ENCODE results near the gene MAPK12. TPM values are rescaled to one million over a fixed set of nuclear protein-coding genes. Genes with fewer than 3 reads are reported as not detected.
A peak's percentile ranks its signal among the peaks of the same experiment; 100 is the strongest.

Gene MAPK12
- total RNA-seq, 1 experiment from 2014 or later = 86.7 TPM

GRCh38 chr22:50280022-50280707 lies 18.7 kb upstream of the MAPK12 start:
- peaks cover 4 to 11% of the 10 kb centered on the region in 2 experiments; a peak in 2 of 4 replicates for H3K9me3 ChIP-seq (ENCODE audit: control insufficient read depth in 1 of 2, insufficient read depth in 1 of 2, low read depth in 1 of 2, low read length in 2 of 2)
- intact Hi-C loops (cut with micrococcal nuclease) = no loop called here
- H2AFZ ChIP-seq (ENCODE audit: low read depth, low read length, poor library complexity, severe bottlenecking) = no peak overlapping the region
- no peaks in the 10 kb centered on the region for H4K20me1 ChIP-seq (ENCODE audit: insufficient read depth)
- peak overlapping the region; percentile 30; the same call in 1 of the 2 replicates for H3K27ac ChIP-seq (ENCODE audit: low read depth, low read length)
- ATAC-seq = no peak
- no peak overlapping the region for H3K9ac ChIP-seq (ENCODE audit: low read length)
- ChIA-PET RAD21 (ENCODE audit: low non-redundant PET in 1 of 2, low total read pairs in 2 of 2, uncharacterized antibody in 2 of 2, unreplicated experiment in 2 of 2) (interaction anchor here in 1 of 2 experiments (0.6 kb wide), 1 partner anchor 30 kb away, joined by 3 read pairs; no protein-coding TSS in a partner anchor), POLR2A (no interaction called here), CTCF (no interaction called here)
- H3K79me2 ChIP-seq (ENCODE audit: insufficient read depth, low read length) = peaks cover 14% of the 10 kb centered on the region; the same call in 1 of the 2 replicates
- no peaks in the 10 kb centered on the region for H3K9me2 ChIP-seq (ENCODE audit: insufficient read depth)
- BruUV-seq (replicated peaks) = no TSS peak
- TF ChIP-seq JUND (IDR thresholded peaks at IDR 0.05) = no peak
- TF ChIP-seq EGR1 (IDR thresholded peaks at IDR 0.05; ENCODE audit: low read depth) = no peak
- no peak for TF ChIP-seq SP1 (IDR thresholded peaks at IDR 0.05; ENCODE audit: low read depth)
- TF ChIP-seq SIN3A (IDR thresholded peaks at IDR 0.05; ENCODE audit: low read depth) = no peak
- TF ChIP-seq SRF (IDR thresholded peaks at IDR 0.05; ENCODE audit: low read depth) = no peak
- TF ChIP-seq FOSL1 (IDR thresholded peaks at IDR 0.05; ENCODE audit: low read depth) = no peak
- no peak for TF ChIP-seq REST (IDR thresholded peaks at IDR 0.05; ENCODE audit: low read depth)
- no peak for TF ChIP-seq ELF1 (IDR thresholded peaks at IDR 0.05; ENCODE audit: borderline replicate concordance, low read depth)
- no peak for TF ChIP-seq CBX3 (IDR thresholded peaks at IDR 0.05; ENCODE audit: low read depth)
- TF ChIP-seq EZH2phosphoT487 (IDR thresholded peaks at IDR 0.05; ENCODE audit: borderline replicate concordance) = no peak
- TF ChIP-seq ATF3 (IDR thresholded peaks at IDR 0.05) = no peak
- no peak for TF ChIP-seq ZNF274 (IDR thresholded peaks at IDR 0.05; ENCODE audit: low read depth, low read length)
- no peak for TF ChIP-seq CTCF (IDR thresholded peaks at IDR 0.05 in 2 of 3, conservative IDR thresholded peaks at IDR 0.05 in 1 of 3; ENCODE audit: borderline replicate concordance in 1 of 3, insufficient read depth in 1 of 3, low read depth in 2 of 3, low read length in 2 of 3)
- TF ChIP-seq MAX (IDR thresholded peaks at IDR 0.05) = no peak
- no peak for TF ChIP-seq ZFX (IDR thresholded peaks at IDR 0.05)
- TF ChIP-seq TCF7L2 (IDR thresholded peaks at IDR 0.05; ENCODE audit: borderline replicate concordance, extremely low read depth, insufficient read depth, insufficient read length) = no peak
- TF ChIP-seq EZH2 (IDR thresholded peaks at IDR 0.05) = no peak
- TF ChIP-seq POLR2AphosphoS5 (IDR thresholded peaks at IDR 0.05; ENCODE audit: low read depth, low read length) = no peak
- DNase-seq (ENCODE audit: low read depth, low spot score) = no peak
- H3K27me3 ChIP-seq (ENCODE audit: insufficient read depth, low read length) = no peaks in the 10 kb centered on the region
- peaks cover 20 to 34% of the 10 kb centered on the region in 2 experiments for H3K4me1 ChIP-seq (ENCODE audit: control insufficient read depth in 1 of 2, insufficient read depth in 2 of 2, low read length in 2 of 2)
- H3K4me3 ChIP-seq (replicated peaks in 1 of 2; ENCODE audit: low read depth in 1 of 2, low read length in 2 of 2) = no peak overlapping the region
- no peak overlapping the region for H3K4me2 ChIP-seq (ENCODE audit: low read length)
- peaks cover 29 to 74% of the 10 kb centered on the region in 2 experiments for H3K36me3 ChIP-seq (ENCODE audit: control insufficient read depth in 1 of 2, insufficient read depth in 2 of 2, low read length in 2 of 2)
